Heart left ventricle (tissue), 13 donors: ENCODE data around the gene NCKAP5L.

ENCODE experiments used
- CTCF ChIP-seq, 12 donors: fragments of 200-600 bp; sonication (generic) in 4 of 12; IDR thresholded peaks; one replicate each; pipeline versions ENCODE4 v1.5.0 to v1.8.0; 2018 to 2022; ENCODE audit warnings: antibody characterized with exemption in 12 of 12, mild to moderate bottlenecking in 5 of 12
- POLR2A ChIP-seq, 2 donors: fragments of 450-650 bp; IDR thresholded peaks; one replicate each; pipeline ENCODE4 v1.6.1; 2017; ENCODE audit warnings: antibody characterized with exemption in 2 of 2, mild to moderate bottlenecking in 2 of 2, moderate library complexity in 2 of 2
- donor health status: ischemic (EF 13 %, LVEDD 7.1; RV severe dilation, severe dysfunction).
- donor health status: DM: no; HTN: yes; CAD: no.
- donor health status: DM: no; HTN: no; CAD: no.
- donor health status: ischemic (EF 25% LVEDD 6.9; RV normal size, moderate dysfunction).
- donor health status: ischemic (EF 25% LVEDD 5.7; RV mildly dilated, moderate dysfunction).
- donor health status: ischemic (EF 35%, LVEDD 5.7; RV mildly dilated, moderate dysfunction).
- donor health status: nonischemic (EF 11% LVEDD 7.7; RV severe dilation, severe dysfunction).
- donor health status: DM: yes; HTN: yes; CAD: no.
- donor health status: PGD.
- donor health status: ischemic (EF 29% LVEDD 5.4; RV normal size, mild dysfunction).
- donor health status: nonischemic (EF 23%, LVEDD 6.1; RV moderate dilation, normal function).

GRCh38 chr12:49872381-49872780, 44.2 kb upstream of the NCKAP5L start:
- no peak for TF ChIP-seq CTCF (IDR thresholded peaks at IDR 0.05)
- TF ChIP-seq POLR2A (IDR thresholded peaks at IDR 0.05): no peak
